Rectal smooth muscle tissue (tissue), 1 donor: Measurements from ENCODE around the gene EIF2B2.
"Not testable (repeated sequence)": the region's sequence is repeated elsewhere in the genome, so short reads cannot be mapped to it uniquely, and the experiment has no call there.

Source experiments
- H3K27ac ChIP-seq: one replicate; pipeline ENCODE4 v1.7.0; 2013; ENCODE audit warnings: low read depth, low read length, inconsistent platforms
- H3K27me3 ChIP-seq: one replicate; pipeline ENCODE4 v1.7.0; 2013; ENCODE audit warnings: low read length; ENCODE audit not compliant: control insufficient read depth, insufficient read depth
- H3K36me3 ChIP-seq: one replicate; pipeline ENCODE4 v1.7.0; 2013; ENCODE audit warnings: low read length; ENCODE audit not compliant: control insufficient read depth, insufficient read depth
- H3K4me1 ChIP-seq: one replicate; pipeline ENCODE4 v1.7.0; 2013; ENCODE audit warnings: low read length; ENCODE audit not compliant: control insufficient read depth, insufficient read depth
- H3K4me3 ChIP-seq: one replicate; pipeline ENCODE4 v1.7.0; 2013; ENCODE audit warnings: low read length
- H3K9ac ChIP-seq: one replicate; pipeline ENCODE4 v1.7.0; 2013; ENCODE audit warnings: low read length

EIF2B2 gene

GRCh38 chr14:74984236-74985027 is 18.3 kb upstream of the EIF2B2 start:
- Histone ChIP-seq H3K27me3 (peaks cover 2% of the 10 kb centered on the region), H3K4me3 (no peak overlapping the region), H3K27ac (no peak overlapping the region), H3K9ac (no peak overlapping the region), H3K4me1 (no peaks in the 10 kb centered on the region), H3K36me3 (no peaks in the 10 kb centered on the region)

- H3K36me3 ChIP-seq = no peaks in the 10 kb centered on the region
- H3K9ac ChIP-seq = no peak overlapping the region
- H3K4me1 ChIP-seq = no peaks in the 10 kb centered on the region
- peaks cover 2% of the 10 kb centered on the region for H3K27me3 ChIP-seq
- H3K4me3 ChIP-seq = no peak overlapping the region
- no peak overlapping the region for H3K27ac ChIP-seq
Measured at GRCh38 chr14:74985028-74985310, 17.8 kb upstream of the EIF2B2 start.

DNA sequence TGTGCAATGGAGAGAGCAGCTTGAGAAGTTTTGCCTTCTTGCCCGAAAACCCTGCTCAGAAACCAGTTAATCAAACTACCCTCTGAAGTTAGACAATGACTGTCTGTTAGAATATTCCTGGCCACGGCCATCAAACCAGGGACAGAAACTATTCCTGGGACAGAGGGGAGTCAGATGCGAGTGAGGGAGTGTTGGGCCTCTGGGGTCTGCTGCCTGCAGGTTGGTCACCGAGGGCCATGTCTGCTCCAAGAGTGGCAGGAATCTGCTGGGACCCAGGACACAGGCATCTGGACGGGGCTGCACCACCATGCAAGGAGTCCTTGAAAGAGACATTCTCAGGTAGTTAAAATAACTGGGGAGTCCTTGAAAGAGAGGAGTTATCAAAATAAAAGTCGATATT is 16.9 kb upstream of the EIF2B2 start:
- Histone ChIP-seq H3K36me3 (no peaks in the 10 kb centered on the region), H3K9ac (no peak overlapping the region), H3K27ac (no peak overlapping the region), H3K4me1 (no peaks in the 10 kb centered on the region), H3K27me3 (no peaks in the 10 kb centered on the region), H3K4me3 (no peak overlapping the region)

GRCh38 chr14:74988131-74988530 is 14.6 kb upstream of the EIF2B2 start:
- Histone ChIP-seq H3K27ac (no peak overlapping the region), H3K9ac (no peak overlapping the region), H3K27me3 (no peaks in the 10 kb centered on the region), H3K4me1 (no peaks in the 10 kb centered on the region), H3K4me3 (no peak overlapping the region), H3K36me3 (no peaks in the 10 kb centered on the region)

DNA sequence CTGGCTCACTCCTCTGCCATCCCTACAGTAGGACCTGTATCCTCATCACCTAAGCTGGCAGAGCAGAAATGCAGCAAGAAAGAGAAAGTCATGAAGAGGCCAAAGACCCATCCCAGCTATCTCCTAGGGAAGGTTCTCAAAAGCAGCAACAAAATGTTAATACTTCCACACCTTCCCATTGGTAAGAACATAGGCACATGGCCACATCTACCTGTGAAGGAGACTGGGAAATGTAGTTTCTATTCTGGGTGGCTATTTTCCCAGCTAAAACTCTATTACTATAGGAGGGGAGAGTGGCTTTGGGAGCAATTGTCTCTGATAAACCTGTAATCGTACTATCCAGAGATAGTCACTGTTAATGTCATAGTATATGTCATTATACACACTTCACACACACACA is 13.7 kb upstream of the EIF2B2 start:
- no peak overlapping the region for H3K4me3 ChIP-seq

DNA sequence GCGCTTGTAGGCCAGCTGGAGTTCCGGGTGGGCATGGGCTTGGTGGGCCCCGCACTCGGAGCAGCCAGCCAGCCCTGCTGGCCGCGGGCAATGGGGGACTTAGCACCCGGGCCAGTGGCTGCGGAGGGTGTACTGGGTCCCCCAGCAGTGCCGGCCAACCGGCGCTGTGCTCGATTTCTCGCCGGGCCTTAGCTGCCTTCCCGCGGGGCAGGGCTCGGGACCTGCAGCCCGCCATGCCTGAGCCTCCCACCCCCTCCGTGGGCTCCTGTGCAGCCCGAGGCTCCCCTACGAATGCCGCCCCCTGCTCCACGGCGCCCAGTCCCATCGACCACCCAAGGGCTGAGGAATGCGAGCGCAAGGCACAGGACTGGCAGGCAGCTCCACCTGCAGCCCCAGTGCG is 8.5 kb upstream of the EIF2B2 start:
- not testable (repeated sequence) for H3K27ac ChIP-seq, H3K27me3 ChIP-seq

More for the DNA sequence above, 13.7 kb upstream of the EIF2B2 start:
- Histone ChIP-seq H3K27me3 (no peaks in the 10 kb centered on the region), H3K36me3 (no peaks in the 10 kb centered on the region), H3K4me1 (no peaks in the 10 kb centered on the region), H3K27ac (no peak overlapping the region), H3K9ac (no peak overlapping the region)

DNA sequence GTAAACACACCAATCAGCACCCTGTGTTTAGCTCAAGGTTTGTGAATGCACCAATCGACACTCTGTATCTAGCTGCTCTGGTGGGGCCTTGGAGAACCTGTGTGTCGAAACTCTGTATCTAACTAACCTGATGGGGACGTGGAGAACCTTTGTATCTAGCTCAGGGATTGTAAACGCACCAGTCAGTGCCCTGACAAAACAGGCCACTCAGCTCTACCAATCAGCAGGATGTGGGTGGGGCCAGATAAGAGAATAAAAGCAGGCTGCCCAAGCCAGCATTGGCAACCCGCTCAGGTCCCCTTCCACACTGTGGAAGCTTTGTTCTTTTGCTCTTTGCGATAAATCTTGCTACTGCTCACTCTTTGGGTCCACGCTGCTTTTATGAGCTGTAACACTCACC is 6.9 kb upstream of the EIF2B2 start:
- H3K4me1 ChIP-seq, H3K36me3 ChIP-seq: not testable (repeated sequence)

More for the DNA sequence above, 8.5 kb upstream of the EIF2B2 start:
- H3K4me3 ChIP-seq, H3K4me1 ChIP-seq, H3K36me3 ChIP-seq, H3K9ac ChIP-seq: not testable (repeated sequence)

DNA sequence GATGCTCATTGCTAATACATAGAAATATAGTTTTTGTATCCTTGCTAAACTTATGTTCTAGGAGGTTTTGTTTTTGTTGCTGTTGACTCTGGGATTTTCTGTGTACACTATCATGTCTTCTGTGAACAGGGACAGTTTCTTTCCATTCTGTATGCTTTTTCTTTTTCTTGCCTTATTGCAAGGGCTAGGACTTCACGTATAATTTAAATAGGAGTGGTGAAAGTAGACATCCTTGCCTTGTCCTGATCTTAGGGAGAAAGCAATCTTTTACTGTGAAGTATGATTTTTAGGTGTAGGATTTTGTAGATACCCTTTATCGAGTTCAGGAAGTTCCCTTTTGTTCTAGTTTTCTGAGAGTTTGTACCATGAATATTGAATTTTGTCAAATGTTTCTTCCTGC is 1.5 kb upstream of the EIF2B2 start:
- Histone ChIP-seq H3K4me3 (no peak overlapping the region), H3K27me3 (no peaks in the 10 kb centered on the region), H3K27ac (no peak overlapping the region), H3K9ac (no peak overlapping the region), H3K4me1 (peaks cover 5% of the 10 kb centered on the region), H3K36me3 (peaks cover 3% of the 10 kb centered on the region)

More for the DNA sequence above, 6.9 kb upstream of the EIF2B2 start:
- H3K4me3 ChIP-seq, H3K27me3 ChIP-seq, H3K9ac ChIP-seq, H3K27ac ChIP-seq: not testable (repeated sequence)

- H3K4me3 ChIP-seq = peak overlapping the region; percentile 88
- peaks cover 9% of the 10 kb centered on the region for H3K36me3 ChIP-seq
- no peaks in the 10 kb centered on the region for H3K27me3 ChIP-seq
- H3K27ac ChIP-seq = peak overlapping the region; percentile 81
- no peak overlapping the region for H3K9ac ChIP-seq
- peaks cover 5% of the 10 kb centered on the region for H3K4me1 ChIP-seq
Measured at GRCh38 chr14:75001899-75002298, 822 bp upstream of the EIF2B2 start.

DNA sequence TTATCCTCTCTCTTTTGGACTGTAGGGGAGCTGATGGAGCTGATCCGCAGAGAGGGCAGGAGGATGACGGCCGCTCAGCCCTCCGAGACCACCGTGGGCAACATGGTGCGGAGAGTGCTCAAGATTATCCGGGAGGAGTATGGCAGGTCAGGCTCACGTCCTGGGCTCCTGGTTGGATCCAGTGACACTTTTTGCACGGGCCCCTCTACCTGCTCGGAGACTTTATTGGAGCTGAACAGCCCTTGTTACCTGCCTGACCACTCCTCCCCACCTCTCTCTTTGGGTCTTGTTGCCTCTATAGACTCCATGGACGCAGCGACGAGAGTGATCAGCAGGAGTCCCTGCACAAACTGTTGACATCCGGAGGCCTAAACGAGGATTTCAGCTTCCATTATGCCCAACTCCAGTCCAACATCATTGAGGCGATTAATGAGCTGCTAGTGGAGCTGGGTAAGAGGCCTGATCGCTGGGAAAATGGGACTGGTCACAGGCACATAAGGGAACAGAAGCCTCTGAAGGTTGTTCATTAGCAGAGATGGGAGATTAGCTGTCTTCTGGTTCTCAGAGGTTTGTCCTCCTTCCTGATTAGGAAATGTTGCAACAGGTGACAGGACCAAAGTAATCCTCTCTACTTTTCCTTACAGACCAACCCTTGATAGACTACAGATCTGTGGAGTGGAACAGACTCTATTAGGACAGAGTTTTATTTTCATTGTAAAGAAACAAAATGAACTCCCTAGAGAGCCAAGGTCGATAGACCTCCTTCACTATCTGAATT is 718 bp downstream of the EIF2B2 start:
- H3K4me1 ChIP-seq = peaks cover 5% of the 10 kb centered on the region
- H3K36me3 ChIP-seq = peaks cover 13% of the 10 kb centered on the region

DNA sequence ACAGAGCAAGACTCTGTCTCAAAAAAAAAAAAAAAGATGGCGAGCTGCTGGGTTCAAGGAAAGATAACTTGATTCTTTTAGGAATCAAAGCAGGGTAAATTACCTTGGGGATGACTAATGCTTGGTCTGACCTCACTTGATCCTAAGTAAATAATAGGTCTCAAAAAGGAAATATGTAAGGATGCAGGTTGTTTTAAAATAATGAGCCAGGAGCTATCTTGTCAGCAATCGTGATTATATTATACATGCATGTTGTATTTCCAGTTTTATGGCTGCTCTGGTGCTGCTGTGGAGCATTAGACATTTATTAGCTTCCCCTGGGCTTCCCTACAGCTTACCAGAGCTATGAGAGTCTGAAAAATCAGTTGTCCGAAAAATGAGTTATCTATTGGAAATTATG is 2.6 kb downstream of the EIF2B2 start:
- no peak overlapping the region for H3K9ac ChIP-seq
- no peak overlapping the region for H3K4me3 ChIP-seq
- H3K27ac ChIP-seq = no peak overlapping the region
- peaks cover 5% of the 10 kb centered on the region for H3K4me1 ChIP-seq
- peaks cover 23% of the 10 kb centered on the region for H3K36me3 ChIP-seq
- no peaks in the 10 kb centered on the region for H3K27me3 ChIP-seq

More for the DNA sequence above, 718 bp downstream of the EIF2B2 start:
- Histone ChIP-seq H3K9ac (peak overlapping the region; percentile 12), H3K4me3 (peak overlapping the region; percentile 88), H3K27ac (peak overlapping the region; percentile 74), H3K27me3 (no peaks in the 10 kb centered on the region)

GRCh38 chr14:75009176-75009575 is 6.5 kb downstream of the EIF2B2 start:
- H3K27me3 ChIP-seq = no peaks in the 10 kb centered on the region
- H3K9ac ChIP-seq = no peak overlapping the region
- H3K4me1 ChIP-seq = no peaks in the 10 kb centered on the region
- no peak overlapping the region for H3K4me3 ChIP-seq
- no peak overlapping the region for H3K27ac ChIP-seq
- H3K36me3 ChIP-seq = peaks cover 25% of the 10 kb centered on the region
